ENCODE measurements around the gene DLK1. TPM values are rescaled to one million over a fixed set of nuclear protein-coding genes. Genes with fewer than 3 reads are reported as not detected.
A peak's percentile ranks its signal among the peaks of the same experiment; 100 is the strongest.

Gene DLK1
- 0.12 TPM in 1 of 2 replicates, not detected in the other for polyA plus RNA-seq (2011; rRNA removed)
- not detected in 2 replicates for polyA minus RNA-seq (2011; rRNA and poly(A)+ RNA removed)

- Histone ChIP-seq H3K9me3 (ENCODE audit: control insufficient read depth, insufficient read depth, low read length) (no peaks in the 10 kb centered on the region), H3K27ac (ENCODE audit: low read depth, low read length) (no peak within 1 kb of the TSS), H3K4me3 (ENCODE audit: low read depth, low read length) (no peak within 1 kb of the TSS), H3K27me3 (ENCODE audit: control insufficient read depth, insufficient read depth, low read length) (peaks cover 89% of the 10 kb centered on the region)
- no peak for TF ChIP-seq CTCF (IDR thresholded peaks at IDR 0.05; ENCODE audit: low read depth, low read length)
- DNase-seq (ENCODE audit: low read depth, low spot score), result no peak
- ChIA-PET POLR2A (no interaction called here), CTCF (no interaction called here)
Observed at GRCh38 chr14:100726550-100727085, at the start of gene DLK1. Gene DLK1 (plus strand): TSS chr14:100726892. CDS start chr14:100727069, 177 bp downstream.

GRCh38 chr14:100677152-100677551 lies 49.5 kb upstream of the DLK1 start:
- CTCF ChIA-PET, result interaction anchor here (1.4 to 2.8 kb wide), 3 partner anchors 14 to 299 kb away, joined by 4 to 15 read pairs (median 4); no protein-coding TSS in a partner anchor
- no peak for DNase-seq (ENCODE audit: low read depth, low spot score)
- POLR2A ChIA-PET, result interaction anchor here (0.6 to 1.4 kb wide), 2 partner anchors 7 to 149 kb away, joined by 3 to 5 read pairs; partner anchors contain the start of gene MEG3
- H3K9me3 ChIP-seq (ENCODE audit: control insufficient read depth, insufficient read depth, low read length), result peaks cover 11% of the 10 kb centered on the region; the same call in 1 of the 2 replicates
- no peak overlapping the region for H3K27ac ChIP-seq (ENCODE audit: low read depth, low read length)
- peaks cover 32% of the 10 kb centered on the region for H3K27me3 ChIP-seq (ENCODE audit: control insufficient read depth, insufficient read depth, low read length)
- TF ChIP-seq CTCF (IDR thresholded peaks at IDR 0.05; ENCODE audit: low read depth, low read length), result no peak
- H3K4me3 ChIP-seq (ENCODE audit: low read depth, low read length), result no peak overlapping the region

GRCh38 chr14:100677554-100678468 lies 48.9 kb upstream of the DLK1 start:
- CTCF ChIA-PET, result interaction anchor here (1.1 to 2.8 kb wide), 4 partner anchors 15 to 300 kb away, joined by 4 to 15 read pairs (median 4); no protein-coding TSS in a partner anchor

GRCh38 chr14:100678469-100678828 lies 48.2 kb upstream of the DLK1 start:
- CTCF ChIA-PET, result interaction anchor here (1.1 kb wide), 1 partner anchor 294 kb away, joined by 4 read pairs; no protein-coding TSS in a partner anchor
- DNase-seq (ENCODE audit: low read depth, low spot score), result no peak
- H3K27ac ChIP-seq (ENCODE audit: low read depth, low read length), result no peak overlapping the region

More at GRCh38 chr14:100677554-100678468, 48.9 kb upstream of the DLK1 start:
- no peak overlapping the region for H3K4me3 ChIP-seq (ENCODE audit: low read depth, low read length)
- DNase-seq (ENCODE audit: low read depth, low spot score), result peak; percentile 24
- no peak overlapping the region for H3K27ac ChIP-seq (ENCODE audit: low read depth, low read length)
- H3K9me3 ChIP-seq (ENCODE audit: control insufficient read depth, insufficient read depth, low read length), result peaks cover 11% of the 10 kb centered on the region; the same call in 1 of the 2 replicates
- peaks cover 28% of the 10 kb centered on the region for H3K27me3 ChIP-seq (ENCODE audit: control insufficient read depth, insufficient read depth, low read length)
- no peak for TF ChIP-seq CTCF (IDR thresholded peaks at IDR 0.05; ENCODE audit: low read depth, low read length)
- POLR2A ChIA-PET, result interaction anchor here (1.4 kb wide), 1 partner anchor 148 kb away, joined by 3 read pairs; the partner anchor contains the start of gene MEG3

More at GRCh38 chr14:100678469-100678828, 48.2 kb upstream of the DLK1 start:
- H3K4me3 ChIP-seq (ENCODE audit: low read depth, low read length), result no peak overlapping the region
- POLR2A ChIA-PET, result interaction anchor here (1.4 kb wide), 1 partner anchor 148 kb away, joined by 3 read pairs; the partner anchor contains the start of gene MEG3
- H3K9me3 ChIP-seq (ENCODE audit: control insufficient read depth, insufficient read depth, low read length), result peaks cover 6% of the 10 kb centered on the region; the same call in 1 of the 2 replicates
- H3K27me3 ChIP-seq (ENCODE audit: control insufficient read depth, insufficient read depth, low read length), result peaks cover 23% of the 10 kb centered on the region
- no peak for TF ChIP-seq CTCF (IDR thresholded peaks at IDR 0.05; ENCODE audit: low read depth, low read length)
